Measurements from ENCODE around the gene SERPINA12.

DNA sequence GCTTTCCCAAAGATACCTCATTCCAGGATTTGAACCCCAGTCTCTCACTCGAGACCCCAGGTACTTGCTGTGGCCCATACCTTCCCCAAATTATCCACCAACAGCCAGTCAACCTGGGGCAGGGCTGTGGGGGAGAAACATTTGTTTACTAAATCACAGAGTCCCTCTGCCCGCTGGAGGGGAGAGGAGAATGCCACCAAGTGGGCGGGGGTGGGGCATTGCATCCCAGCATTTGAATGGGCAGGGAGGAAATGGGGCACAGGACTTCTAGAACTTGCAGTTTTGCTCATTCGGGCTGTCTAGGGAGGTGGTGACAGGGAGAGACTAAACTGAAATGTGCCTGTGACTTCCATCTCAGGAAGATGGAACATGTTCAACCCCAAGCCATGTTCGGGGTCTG is 22.4 kb downstream of the SERPINA12 start:
- TF ChIP-seq, protein P1, sequence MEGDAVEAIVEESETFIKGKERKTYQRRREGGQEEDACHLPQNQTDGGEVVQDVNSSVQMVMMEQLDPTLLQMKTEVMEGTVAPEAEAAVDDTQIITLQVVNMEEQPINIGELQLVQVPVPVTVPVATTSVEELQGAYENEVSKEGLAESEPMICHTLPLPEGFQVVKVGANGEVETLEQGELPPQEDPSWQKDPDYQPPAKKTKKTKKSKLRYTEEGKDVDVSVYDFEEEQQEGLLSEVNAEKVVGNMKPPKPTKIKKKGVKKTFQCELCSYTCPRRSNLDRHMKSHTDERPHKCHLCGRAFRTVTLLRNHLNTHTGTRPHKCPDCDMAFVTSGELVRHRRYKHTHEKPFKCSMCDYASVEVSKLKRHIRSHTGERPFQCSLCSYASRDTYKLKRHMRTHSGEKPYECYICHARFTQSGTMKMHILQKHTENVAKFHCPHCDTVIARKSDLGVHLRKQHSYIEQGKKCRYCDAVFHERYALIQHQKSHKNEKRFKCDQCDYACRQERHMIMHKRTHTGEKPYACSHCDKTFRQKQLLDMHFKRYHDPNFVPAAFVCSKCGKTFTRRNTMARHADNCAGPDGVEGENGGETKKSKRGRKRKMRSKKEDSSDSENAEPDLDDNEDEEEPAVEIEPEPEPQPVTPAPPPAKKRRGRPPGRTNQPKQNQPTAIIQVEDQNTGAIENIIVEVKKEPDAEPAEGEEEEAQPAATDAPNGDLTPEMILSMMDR (IDR thresholded peaks at IDR 0.05; ENCODE audit: low read length): no peak
- no peak for TF ChIP-seq EZH2 (IDR thresholded peaks at IDR 0.05; ENCODE audit: borderline replicate concordance, low read length)
